Measurements from ENCODE around the gene SYNE1.

GRCh38 chr6:152277826-152278329 is 359.3 kb downstream of the SYNE1 start:
- TF ChIP-seq CTCF (IDR thresholded peaks at IDR 0.05) (no peak), POLR2A (IDR thresholded peaks at IDR 0.05) (no peak)
